Measurements from ENCODE around the gene CASS4.

GRCh38 chr20:56403465-56403864 is 8.6 kb upstream of the CASS4 start:
- no peak for TF ChIP-seq CTCF (IDR thresholded peaks at IDR 0.05; ENCODE audit: insufficient read depth, low read depth, low read length)
- no peak for TF ChIP-seq EZH2 (IDR thresholded peaks at IDR 0.05; ENCODE audit: insufficient read depth, low read length)

Measured in astrocyte (in vitro differentiated cells and primary cell).